GM23338 (cell line): Measurements from ENCODE around the gene CACNA1H.

Experiments
- EZH2 ChIP-seq: fragments of 200-600 bp; sonication (generic); IDR thresholded peaks from one replicate; pipeline ENCODE4 v1.8.0; 2017; ENCODE audit warnings: antibody characterized with exemption, mild to moderate bottlenecking, low read depth; ENCODE audit not compliant: unreplicated experiment
- EZH2phosphoT487 ChIP-seq: fragments of 200-600 bp; sonication (generic); IDR thresholded peaks from one replicate; pipeline ENCODE4 v1.8.1; 2018; ENCODE audit warnings: antibody characterized with exemption; ENCODE audit not compliant: unreplicated experiment
- POLR2AphosphoS5 ChIP-seq: IDR thresholded peaks from 2 replicates; pipeline ENCODE4 v1.6.1; 2016; ENCODE audit warnings: antibody characterized with exemption, low read depth
- REST ChIP-seq: IDR thresholded peaks from one replicate; pipeline ENCODE4 v1.6.1; 2018; ENCODE audit warnings: antibody characterized with exemption; ENCODE audit not compliant: unreplicated experiment
- ZNF462 ChIP-seq: fragments of 250-450 bp; sonication (Bioruptor Pico); IDR thresholded peaks from 2 replicates; pipeline ENCODE4 v1.5.0; 2020; ENCODE audit warnings: mild to moderate bottlenecking, moderate library complexity
- TF ChIP-seq, protein P1 (sequence below), 2 experiments: fragments of 200-600 bp in 1 of 2; sonication (generic) in 1 of 2; conservative IDR thresholded peaks; 2 replicates each; pipeline versions ENCODE4 v1.5.1 to v1.6.1; 2016 to 2017; ENCODE audit warnings: antibody characterized with exemption in 2 of 2, low read depth in 2 of 2, mild to moderate bottlenecking in 2 of 2, moderate library complexity in 1 of 2

DNA sequence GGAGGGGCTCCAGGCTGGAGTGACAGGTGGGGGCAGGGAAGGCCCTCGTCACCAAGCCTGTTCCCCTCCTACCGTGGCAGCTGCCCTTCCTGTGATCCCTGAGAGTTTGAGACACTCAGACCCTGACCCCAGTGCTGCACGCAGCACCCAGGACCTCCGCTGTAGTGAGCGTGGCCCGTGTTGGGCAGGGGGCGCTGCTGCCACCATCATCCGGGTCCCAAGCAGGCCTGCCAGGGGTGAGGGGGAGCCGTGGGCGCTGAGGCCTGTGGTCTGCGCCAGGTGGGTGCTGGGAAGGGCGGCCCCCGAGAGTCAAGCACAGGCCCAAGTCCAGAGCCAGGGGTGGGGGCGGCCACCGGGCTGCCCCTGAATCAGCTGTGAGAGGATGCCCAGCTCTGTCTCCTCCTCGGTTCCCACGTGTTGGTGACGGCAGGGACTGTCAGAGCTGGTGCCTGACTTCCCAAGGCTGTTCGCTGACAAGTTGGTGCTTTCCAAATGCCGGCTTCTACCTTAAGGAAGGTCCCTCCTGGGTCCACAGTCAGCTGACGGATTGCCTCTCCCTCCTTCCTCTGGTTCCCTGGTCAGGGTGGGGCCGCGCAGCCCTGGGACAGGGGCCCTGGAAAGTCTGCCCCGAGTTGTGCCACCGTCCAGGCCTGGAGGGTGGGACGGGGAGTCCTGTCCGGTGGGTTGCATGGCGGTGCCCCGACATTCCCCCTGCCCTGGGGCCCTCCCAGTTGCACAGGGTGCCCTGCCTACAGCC is 41.1 kb downstream of the CACNA1H start:
- TF ChIP-seq, protein P1, sequence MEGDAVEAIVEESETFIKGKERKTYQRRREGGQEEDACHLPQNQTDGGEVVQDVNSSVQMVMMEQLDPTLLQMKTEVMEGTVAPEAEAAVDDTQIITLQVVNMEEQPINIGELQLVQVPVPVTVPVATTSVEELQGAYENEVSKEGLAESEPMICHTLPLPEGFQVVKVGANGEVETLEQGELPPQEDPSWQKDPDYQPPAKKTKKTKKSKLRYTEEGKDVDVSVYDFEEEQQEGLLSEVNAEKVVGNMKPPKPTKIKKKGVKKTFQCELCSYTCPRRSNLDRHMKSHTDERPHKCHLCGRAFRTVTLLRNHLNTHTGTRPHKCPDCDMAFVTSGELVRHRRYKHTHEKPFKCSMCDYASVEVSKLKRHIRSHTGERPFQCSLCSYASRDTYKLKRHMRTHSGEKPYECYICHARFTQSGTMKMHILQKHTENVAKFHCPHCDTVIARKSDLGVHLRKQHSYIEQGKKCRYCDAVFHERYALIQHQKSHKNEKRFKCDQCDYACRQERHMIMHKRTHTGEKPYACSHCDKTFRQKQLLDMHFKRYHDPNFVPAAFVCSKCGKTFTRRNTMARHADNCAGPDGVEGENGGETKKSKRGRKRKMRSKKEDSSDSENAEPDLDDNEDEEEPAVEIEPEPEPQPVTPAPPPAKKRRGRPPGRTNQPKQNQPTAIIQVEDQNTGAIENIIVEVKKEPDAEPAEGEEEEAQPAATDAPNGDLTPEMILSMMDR (conservative IDR thresholded peaks at IDR 0.05; ENCODE audit: low read depth in 2 of 2) = peak in 1 of 2 experiments; percentile 48; a peak in 1 of 4 replicates
- TF ChIP-seq REST (no peak), POLR2AphosphoS5 (no peak), EZH2phosphoT487 (no peak), EZH2 (no peak), ZNF462 (CRISPR knock-in tag) (no peak)
